Endodermal cell (in vitro differentiated cells): ENCODE data around the gene LAMTOR4. TPM values are rescaled to one million over a fixed set of nuclear protein-coding genes. Genes with fewer than 3 reads are reported as not detected.

Experiments
- DNase-seq: peaks from one replicate; pipeline ENCODE4 v3.0.0-alpha.2; 2017
- H3K27ac ChIP-seq: 2 replicates; pipeline ENCODE4 v1.5.1; 2013; ENCODE audit warnings: mild to moderate bottlenecking, low read depth, low read length, moderate library complexity
- H3K27me3 ChIP-seq: 2 replicates; pipeline ENCODE4 v1.6.1; 2013; ENCODE audit warnings: mild to moderate bottlenecking, low read length, moderate library complexity; ENCODE audit not compliant: insufficient read depth, control insufficient read depth, poor library complexity, severe bottlenecking
- H3K36me3 ChIP-seq: 2 replicates; pipeline ENCODE4 v1.7.0; 2013; ENCODE audit warnings: mild to moderate bottlenecking, low read length, moderate library complexity; ENCODE audit not compliant: control insufficient read depth, insufficient read depth
- H3K4me1 ChIP-seq: one replicate; pipeline ENCODE4 v1.7.0; 2013; ENCODE audit warnings: low read length; ENCODE audit not compliant: control insufficient read depth, insufficient read depth
- H3K4me3 ChIP-seq: 2 replicates; pipeline ENCODE4 v1.5.1; 2013; ENCODE audit warnings: mild to moderate bottlenecking, low read length, moderate library complexity
- H3K9ac ChIP-seq: 2 replicates; pipeline ENCODE4 v1.6.1; 2013; ENCODE audit warnings: mild to moderate bottlenecking, low read length, moderate library complexity; ENCODE audit not compliant: poor library complexity, severe bottlenecking; ENCODE audit errors: extremely low read depth
- H3K9me3 ChIP-seq: 2 replicates; pipeline ENCODE4 v1.6.1; 2013; ENCODE audit warnings: mild to moderate bottlenecking, low read length, moderate library complexity; ENCODE audit not compliant: control insufficient read depth
- H3K27ac Mint-ChIP-seq: 2 replicates; pipeline ENCODE4 v1.8.0; 2020; ENCODE audit warnings: mixed read lengths
- H3K27me3 Mint-ChIP-seq: 2 replicates; pipeline ENCODE4 v1.8.0; 2021; ENCODE audit warnings: mild to moderate bottlenecking, mixed read lengths; ENCODE audit not compliant: insufficient read depth
- H3K36me3 Mint-ChIP-seq: 2 replicates; pipeline ENCODE4 v1.8.0; 2020; ENCODE audit warnings: low read depth, mixed read lengths
- H3K4me1 Mint-ChIP-seq: 2 replicates; pipeline ENCODE4 v1.8.0; 2020; ENCODE audit warnings: mixed read lengths
- H3K4me3 Mint-ChIP-seq: 2 replicates; pipeline ENCODE4 v1.8.0; 2020; ENCODE audit warnings: mild to moderate bottlenecking, moderate library complexity, mixed read lengths
- H3K9me3 Mint-ChIP-seq: 2 replicates; pipeline ENCODE4 v1.8.0; 2020; ENCODE audit warnings: mild to moderate bottlenecking, mixed read lengths
- WGBS, 2 experiments: methylation state at CpG; one replicate each; pipeline versions ENCODE4 v1.1.5 to v1.1.7; 2013; ENCODE audit warnings: missing lambda C conversion rate in 2 of 2, mixed read lengths in 1 of 2; ENCODE audit not compliant: insufficient coverage in 1 of 2, insufficient read length in 1 of 2; 5-methylcytosine and 5-hydroxymethylcytosine counted together
- total RNA-seq, 2 donors: library from RNA; stranded (reverse); fragmentation: NEBNext Ultra II Directional in 1 of 2; extraction: Animal tissue kit (Norgen Biotek cat#: 25700) in 1 of 2; gene quantifications; 2 replicates in 1 of 2; 3 replicates in 1 of 2; pipeline ENCODE4 v1.2.1, GENCODE V29; 2021
- TF ChIP-seq, protein P1 (sequence below): fragments of 200-600 bp; sonication (generic); conservative IDR thresholded peaks from 2 replicates; pipeline ENCODE4 v1.5.0; 2021; ENCODE audit warnings: antibody characterized with exemption, mild to moderate bottlenecking

The LAMTOR4 gene
- total RNA-seq, 2 donors from 2014 or later: 155 to 188 TPM

- Mint-ChIP-seq H3K9me3 (no peaks in the 10 kb centered on the region), H3K4me1 (peaks cover 3% of the 10 kb centered on the region), H3K36me3 (no peaks in the 10 kb centered on the region), H3K4me3 (no peak overlapping the region), H3K27me3 (peaks cover 36% of the 10 kb centered on the region), H3K27ac (no peak overlapping the region)
- TF ChIP-seq, protein P1, sequence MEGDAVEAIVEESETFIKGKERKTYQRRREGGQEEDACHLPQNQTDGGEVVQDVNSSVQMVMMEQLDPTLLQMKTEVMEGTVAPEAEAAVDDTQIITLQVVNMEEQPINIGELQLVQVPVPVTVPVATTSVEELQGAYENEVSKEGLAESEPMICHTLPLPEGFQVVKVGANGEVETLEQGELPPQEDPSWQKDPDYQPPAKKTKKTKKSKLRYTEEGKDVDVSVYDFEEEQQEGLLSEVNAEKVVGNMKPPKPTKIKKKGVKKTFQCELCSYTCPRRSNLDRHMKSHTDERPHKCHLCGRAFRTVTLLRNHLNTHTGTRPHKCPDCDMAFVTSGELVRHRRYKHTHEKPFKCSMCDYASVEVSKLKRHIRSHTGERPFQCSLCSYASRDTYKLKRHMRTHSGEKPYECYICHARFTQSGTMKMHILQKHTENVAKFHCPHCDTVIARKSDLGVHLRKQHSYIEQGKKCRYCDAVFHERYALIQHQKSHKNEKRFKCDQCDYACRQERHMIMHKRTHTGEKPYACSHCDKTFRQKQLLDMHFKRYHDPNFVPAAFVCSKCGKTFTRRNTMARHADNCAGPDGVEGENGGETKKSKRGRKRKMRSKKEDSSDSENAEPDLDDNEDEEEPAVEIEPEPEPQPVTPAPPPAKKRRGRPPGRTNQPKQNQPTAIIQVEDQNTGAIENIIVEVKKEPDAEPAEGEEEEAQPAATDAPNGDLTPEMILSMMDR: no peak
- Histone ChIP-seq H3K9me3 (no peaks in the 10 kb centered on the region), H3K27me3 (peaks cover 12% of the 10 kb centered on the region), H3K4me3 (no peak overlapping the region), H3K4me1 (no peaks in the 10 kb centered on the region), H3K9ac (no peak overlapping the region), H3K27ac (no peak overlapping the region), H3K36me3 (no peaks in the 10 kb centered on the region)
- 75 to 83% methylated on average over 7 of the region's 7 CpGs for WGBS, 2 experiments
- DNase-seq: no peak
Measured at GRCh38 chr7:100132126-100132525, 16.6 kb upstream of the LAMTOR4 start.

DNA sequence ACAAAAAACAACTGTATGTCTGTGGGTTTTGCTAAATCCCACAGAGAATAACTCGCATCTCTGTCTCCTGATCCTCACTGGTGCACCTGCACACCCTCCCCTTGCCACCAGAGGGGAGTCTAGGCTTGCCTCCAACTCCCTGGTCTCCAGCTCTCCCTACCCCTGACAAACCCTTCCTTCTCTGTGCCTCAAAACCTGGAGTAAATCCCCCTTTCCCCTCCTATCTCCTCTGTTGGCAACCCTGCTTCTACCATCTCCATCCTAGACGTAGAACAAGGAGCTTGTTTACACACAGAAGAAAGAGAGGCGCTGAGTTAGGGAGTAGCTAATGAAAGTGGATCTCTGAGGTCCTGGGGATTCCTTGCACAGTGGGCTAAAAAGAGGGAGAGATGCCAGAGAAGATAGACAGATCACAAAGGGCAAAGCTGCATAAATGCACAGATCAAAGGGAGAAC, 16.0 kb upstream of the LAMTOR4 start:
- H3K9me3 ChIP-seq: no peaks in the 10 kb centered on the region
- H3K36me3 Mint-ChIP-seq: no peaks in the 10 kb centered on the region
- H3K27me3 ChIP-seq: peaks cover 12% of the 10 kb centered on the region
- WGBS, 2 experiments: 29 to 33% methylated on average over 2 to 3 of the region's 3 CpGs
- TF ChIP-seq, protein P1: peak; percentile 95
- no peaks in the 10 kb centered on the region for H3K9me3 Mint-ChIP-seq
- H3K27me3 Mint-ChIP-seq: peaks cover 36% of the 10 kb centered on the region
- H3K27ac Mint-ChIP-seq: no peak overlapping the region
- no peak overlapping the region for H3K4me3 Mint-ChIP-seq
- no peak overlapping the region for H3K4me3 ChIP-seq
- H3K4me1 ChIP-seq: no peaks in the 10 kb centered on the region
- no peaks in the 10 kb centered on the region for H3K36me3 ChIP-seq
- H3K27ac ChIP-seq: no peak overlapping the region
- peaks cover 3% of the 10 kb centered on the region for H3K4me1 Mint-ChIP-seq
- no peak overlapping the region for H3K9ac ChIP-seq
- peak; percentile 90 for DNase-seq

GRCh38 chr7:100137851-100138760, 10.6 kb upstream of the LAMTOR4 start:
- Histone ChIP-seq H3K27me3 (no peaks in the 10 kb centered on the region), H3K4me1 (no peaks in the 10 kb centered on the region), H3K27ac (no peak overlapping the region), H3K9me3 (no peaks in the 10 kb centered on the region), H3K9ac (no peak overlapping the region), H3K4me3 (no peak overlapping the region), H3K36me3 (no peaks in the 10 kb centered on the region)
- 78 to 93% methylated on average over 3 to 13 of the region's 13 CpGs for WGBS, 2 experiments
- H3K36me3 Mint-ChIP-seq: no peaks in the 10 kb centered on the region
- TF ChIP-seq, protein P1: no peak
- H3K9me3 Mint-ChIP-seq: no peaks in the 10 kb centered on the region
- peaks cover 17% of the 10 kb centered on the region for H3K27me3 Mint-ChIP-seq
- DNase-seq: no peak
- H3K27ac Mint-ChIP-seq: no peak overlapping the region
- H3K4me3 Mint-ChIP-seq: no peak overlapping the region
- H3K4me1 Mint-ChIP-seq: peaks cover 3% of the 10 kb centered on the region
